Fibroblast of lung (primary cell): ENCODE results near the gene PCSK2. TPM values are rescaled to one million over a fixed set of nuclear protein-coding genes. Genes with fewer than 3 reads are reported as not detected.

Experiments used
- DNase-seq, 2 donors: peaks; one replicate each; pipeline versions ENCODE4 v3.0.0 to v3.0.0-alpha.2; 2010; ENCODE audit warnings: low read depth in 2 of 2
- H2AFZ ChIP-seq: 2 replicates; pipeline ENCODE4 v1.5.1; 2012; ENCODE audit warnings: low read length, control low read depth, inconsistent platforms
- H3K27ac ChIP-seq: 2 replicates; pipeline ENCODE4 v1.5.1; 2011; ENCODE audit warnings: low read length, control low read depth; ENCODE audit not compliant: insufficient read depth
- H3K27me3 ChIP-seq: 2 replicates; pipeline ENCODE4 v1.5.1; 2011; ENCODE audit warnings: mild to moderate bottlenecking, low read length; ENCODE audit not compliant: control insufficient read depth, insufficient read depth
- H3K36me3 ChIP-seq: 2 replicates; pipeline ENCODE4 v1.5.1; 2011; ENCODE audit warnings: low read length; ENCODE audit not compliant: control insufficient read depth, insufficient read depth
- H3K4me1 ChIP-seq: 2 replicates; pipeline ENCODE4 v1.5.1; 2011; ENCODE audit warnings: low read length; ENCODE audit not compliant: control insufficient read depth, insufficient read depth; ENCODE audit errors: extremely low read depth
- H3K4me2 ChIP-seq: 2 replicates; pipeline ENCODE4 v1.5.1; 2011; ENCODE audit warnings: low read length, control low read depth; ENCODE audit not compliant: insufficient read depth; ENCODE audit errors: extremely low read depth
- H3K4me3 ChIP-seq, 4 experiments: fragments of 200-600 bp in 1 of 4; sonication (generic) in 1 of 4; replicated peaks in 1 of 4; 2 replicates each; pipeline ENCODE4 v1.5.1; 2011 to 2016; ENCODE audit warnings: low read length in 4 of 4, low read depth in 3 of 4, mild to moderate bottlenecking in 3 of 4, control low read depth in 2 of 4, inconsistent platforms in 1 of 4, mixed read lengths in 1 of 4; ENCODE audit not compliant: insufficient read depth in 1 of 4; ENCODE audit errors: control extremely low read depth in 1 of 4
- H3K79me2 ChIP-seq: 2 replicates; pipeline ENCODE4 v1.5.1; 2012; ENCODE audit warnings: mild to moderate bottlenecking, low read length, inconsistent platforms; ENCODE audit not compliant: control insufficient read depth, insufficient read depth
- H3K9ac ChIP-seq: 2 replicates; pipeline ENCODE4 v1.5.1; 2011; ENCODE audit warnings: mild to moderate bottlenecking, low read length, control low read depth; ENCODE audit not compliant: insufficient read depth
- H3K9me3 ChIP-seq: 2 replicates; pipeline ENCODE4 v1.5.1; 2012; ENCODE audit warnings: low read depth, low read length; ENCODE audit not compliant: control insufficient read depth, insufficient read depth
- H4K20me1 ChIP-seq: 2 replicates; pipeline ENCODE4 v1.5.1; 2011; ENCODE audit warnings: low read length; ENCODE audit not compliant: control insufficient read depth, insufficient read depth; ENCODE audit errors: extremely low read depth
- CTCF ChIP-seq, 2 donors: IDR thresholded peaks in 1 of 2; conservative IDR thresholded peaks in 1 of 2; 1 replicate in 1 of 2; 2 replicates in 1 of 2; pipeline ENCODE4 v1.5.1; 2011 to 2012; ENCODE audit warnings: low read length in 2 of 2, control low read depth in 1 of 2, inconsistent platforms in 1 of 2, low read depth in 1 of 2, mild to moderate bottlenecking in 1 of 2
- EZH2 ChIP-seq: IDR thresholded peaks from 2 replicates; pipeline ENCODE4 v1.5.1; 2012; ENCODE audit warnings: low read length, control low read depth, mild to moderate bottlenecking; ENCODE audit errors: missing control alignments
- polyA plus RNA-seq, 2 donors: library from polyadenylated mRNA; depleted of rRNA in 1 of 2; stranded (reverse) in 1 of 2; unstranded in 1 of 2; fragments of >200 nt; gene quantifications; 2 replicates each; pipeline ENCODE4 v1.2.1, GENCODE V29; 2011 to 2012; ENCODE audit warnings: missing spikeins in 1 of 2
- total RNA-seq: library from RNA; depleted of rRNA; stranded (reverse); fragments of >200 nt; gene quantifications from 2 replicates; pipeline ENCODE4 v1.2.1, GENCODE V29; 2014

The PCSK2 gene
- total and polyA plus RNA-seq, 2 donors (not counting 1 experiment from before 2014, with no cell fraction given), result under 0.01 to 1.2 TPM

GRCh38 chr20:17399303-17399985 is 172.6 kb downstream of the PCSK2 start:
- H2AFZ ChIP-seq, result no peak overlapping the region
- no peak overlapping the region for H3K9ac ChIP-seq
- no peak overlapping the region for H3K27ac ChIP-seq
- H3K4me3 ChIP-seq, result no peak overlapping the region
- no peaks in the 10 kb centered on the region for H3K79me2 ChIP-seq
- no peak overlapping the region for H3K4me2 ChIP-seq
- TF ChIP-seq CTCF (conservative IDR thresholded peaks at IDR 0.05 in 1 of 2, IDR thresholded peaks at IDR 0.05 in 1 of 2; ENCODE audit: low read depth in 1 of 2, low read length in 2 of 2) (no peak), EZH2 (no peak)
- no peaks in the 10 kb centered on the region for H3K4me1 ChIP-seq
- no peaks in the 10 kb centered on the region for H3K9me3 ChIP-seq
- no peaks in the 10 kb centered on the region for H3K36me3 ChIP-seq
- DNase-seq, result no peak
- H4K20me1 ChIP-seq, result no peaks in the 10 kb centered on the region
- no peaks in the 10 kb centered on the region for H3K27me3 ChIP-seq

GRCh38 chr20:17403461-17403860 is 176.6 kb downstream of the PCSK2 start:
- Histone ChIP-seq H2AFZ (no peak overlapping the region), H3K27me3 (no peaks in the 10 kb centered on the region), H4K20me1 (no peaks in the 10 kb centered on the region), H3K4me2 (no peak overlapping the region), H3K9me3 (no peaks in the 10 kb centered on the region), H3K9ac (no peak overlapping the region), H3K36me3 (no peaks in the 10 kb centered on the region), H3K79me2 (no peaks in the 10 kb centered on the region), H3K27ac (no peak overlapping the region), H3K4me1 (no peaks in the 10 kb centered on the region), H3K4me3 (no peak overlapping the region)
- DNase-seq, result no peak
- no peak for TF ChIP-seq EZH2
- TF ChIP-seq CTCF (conservative IDR thresholded peaks at IDR 0.05 in 1 of 2, IDR thresholded peaks at IDR 0.05 in 1 of 2; ENCODE audit: low read depth in 1 of 2, low read length in 2 of 2), result no peak

- Histone ChIP-seq H4K20me1 (no peaks in the 10 kb centered on the region), H3K9ac (no peak overlapping the region), H3K79me2 (no peaks in the 10 kb centered on the region), H3K36me3 (no peaks in the 10 kb centered on the region), H3K4me3 (no peak overlapping the region), H3K4me1 (no peaks in the 10 kb centered on the region), H3K4me2 (no peak overlapping the region), H3K27ac (no peak overlapping the region), H3K9me3 (no peaks in the 10 kb centered on the region), H3K27me3 (no peaks in the 10 kb centered on the region), H2AFZ (no peak overlapping the region)
- DNase-seq, result no peak
- no peak for TF ChIP-seq CTCF (conservative IDR thresholded peaks at IDR 0.05 in 1 of 2, IDR thresholded peaks at IDR 0.05 in 1 of 2; ENCODE audit: low read depth in 1 of 2, low read length in 2 of 2)
Observed at GRCh38 chr20:17406051-17406590, 179.3 kb downstream of the PCSK2 start.
